ENCODE results near the gene SARDH. TPM values are rescaled to one million over a fixed set of nuclear protein-coding genes. Genes with fewer than 3 reads are reported as not detected.
A peak's percentile ranks its signal among the peaks of the same experiment; 100 is the strongest.
"Not testable (repeated sequence)": the region's sequence is repeated elsewhere in the genome, so short reads cannot be mapped to it uniquely, and the experiment has no call there.

Gene SARDH
- total RNA-seq, 5 donors from 2014 or later (not counting 1 experiment from before 2014, with no cell fraction given), result 8.8 to 34.4 (median 23.8) TPM

DNA sequence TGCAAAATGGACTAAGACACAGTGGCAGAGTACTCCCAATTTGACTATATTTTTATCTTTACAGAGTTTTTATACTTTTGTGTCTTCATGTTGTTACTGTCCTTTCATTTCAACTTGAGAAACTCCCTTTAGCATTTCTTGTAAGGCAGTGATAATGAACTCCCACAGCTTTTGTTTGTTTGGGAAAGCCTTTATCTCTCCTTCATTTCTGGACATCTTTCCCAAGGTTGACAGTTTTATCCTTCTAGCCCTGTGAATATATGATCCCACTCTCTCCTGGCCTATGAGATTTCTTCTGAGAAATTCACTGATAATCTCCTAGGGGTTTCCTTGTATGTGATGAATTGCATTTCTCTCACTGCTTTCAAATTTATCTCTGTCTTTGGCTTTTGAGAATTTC lies 9.2 kb upstream of the SARDH start:
- POLR2A ChIA-PET, result no interaction called here
- no peaks in the 10 kb centered on the region for H3K9me3 Mint-ChIP-seq
- H3K36me3 Mint-ChIP-seq, result no peaks in the 10 kb centered on the region
- H3K4me3 Mint-ChIP-seq, result no peak overlapping the region
- no peak overlapping the region for H3K27ac Mint-ChIP-seq
- Histone ChIP-seq H3K4me3 (ENCODE audit: control insufficient read depth in 1 of 2, extremely low read depth in 1 of 2, low read length in 1 of 2) (no peak overlapping the region), H3K27me3 (replicated peaks in 1 of 2; ENCODE audit: control insufficient read depth in 2 of 2, extremely low read depth in 1 of 2, insufficient read depth in 2 of 2, low read length in 1 of 2) (peaks cover 0 to 19% of the 10 kb centered on the region in 2 experiments), H3K27ac (ENCODE audit: low read length) (no peak overlapping the region), H3K9me3 (no peaks in the 10 kb centered on the region), H3K36me3 (ENCODE audit: control insufficient read depth in 2 of 2, extremely low read depth in 1 of 2, insufficient read depth in 1 of 2, low read length in 1 of 2) (no peaks in the 10 kb centered on the region), H3K4me1 (ENCODE audit: control insufficient read depth in 1 of 2, extremely low read depth in 1 of 2, insufficient read depth in 2 of 2, low read length in 2 of 2) (peaks cover 0 to 3% of the 10 kb centered on the region in 2 experiments)
- DNase-seq (no peak), ATAC-seq (replicated peaks in 1 of 4) (no peak)
- H3K4me1 Mint-ChIP-seq, result peaks cover 0 to 4% (median 0%) of the 10 kb centered on the region in 3 donors
- CTCF ChIA-PET, result no interaction called here
- peaks cover 29 to 56% of the 10 kb centered on the region in 2 donors for H3K27me3 Mint-ChIP-seq

DNA sequence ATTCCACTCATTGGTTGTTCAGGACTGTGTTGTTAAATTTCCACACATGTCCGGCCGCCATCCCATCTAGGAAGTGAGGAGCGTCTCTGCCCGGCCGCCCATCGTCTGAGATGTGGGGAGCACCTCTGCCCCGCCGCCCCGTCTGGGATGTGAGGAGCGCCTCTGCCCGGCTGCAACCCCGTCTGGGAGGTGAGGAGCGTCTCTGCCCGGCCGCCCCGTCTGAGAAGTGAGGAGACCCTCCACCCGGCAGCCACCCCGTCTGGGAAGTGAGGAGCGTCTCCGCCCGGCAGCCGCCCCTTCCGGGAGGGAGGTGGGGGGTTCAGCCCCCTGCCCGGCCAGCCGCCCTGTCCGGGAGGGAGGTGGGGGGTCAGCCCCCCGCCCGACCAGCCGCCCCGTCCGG lies 6.4 kb upstream of the SARDH start:
- H3K4me1 ChIP-seq (ENCODE audit: control insufficient read depth in 1 of 2, extremely low read depth in 1 of 2, insufficient read depth in 2 of 2, low read length in 2 of 2); H3K27me3 ChIP-seq (replicated peaks in 1 of 2; ENCODE audit: control insufficient read depth in 2 of 2, extremely low read depth in 1 of 2, insufficient read depth in 2 of 2, low read length in 1 of 2); H3K9me3 Mint-ChIP-seq; DNase-seq; H3K9me3 ChIP-seq; H3K27ac Mint-ChIP-seq; H3K27ac ChIP-seq (ENCODE audit: low read length); H3K36me3 ChIP-seq (ENCODE audit: control insufficient read depth in 2 of 2, extremely low read depth in 1 of 2, insufficient read depth in 1 of 2, low read length in 1 of 2); H3K4me3 ChIP-seq (ENCODE audit: control insufficient read depth in 1 of 2, extremely low read depth in 1 of 2, low read length in 1 of 2); POLR2A ChIA-PET; ATAC-seq (replicated peaks in 1 of 4); H3K36me3 Mint-ChIP-seq; H3K4me3 Mint-ChIP-seq; CTCF ChIA-PET; H3K4me1 Mint-ChIP-seq: not testable (repeated sequence)
- H3K27me3 Mint-ChIP-seq, result peaks cover 17 to 34% of the 10 kb centered on the region in 2 donors
- WGBS (ENCODE audit: insufficient coverage), result no CpG with 5 or more reads among the region's 31 CpGs

DNA sequence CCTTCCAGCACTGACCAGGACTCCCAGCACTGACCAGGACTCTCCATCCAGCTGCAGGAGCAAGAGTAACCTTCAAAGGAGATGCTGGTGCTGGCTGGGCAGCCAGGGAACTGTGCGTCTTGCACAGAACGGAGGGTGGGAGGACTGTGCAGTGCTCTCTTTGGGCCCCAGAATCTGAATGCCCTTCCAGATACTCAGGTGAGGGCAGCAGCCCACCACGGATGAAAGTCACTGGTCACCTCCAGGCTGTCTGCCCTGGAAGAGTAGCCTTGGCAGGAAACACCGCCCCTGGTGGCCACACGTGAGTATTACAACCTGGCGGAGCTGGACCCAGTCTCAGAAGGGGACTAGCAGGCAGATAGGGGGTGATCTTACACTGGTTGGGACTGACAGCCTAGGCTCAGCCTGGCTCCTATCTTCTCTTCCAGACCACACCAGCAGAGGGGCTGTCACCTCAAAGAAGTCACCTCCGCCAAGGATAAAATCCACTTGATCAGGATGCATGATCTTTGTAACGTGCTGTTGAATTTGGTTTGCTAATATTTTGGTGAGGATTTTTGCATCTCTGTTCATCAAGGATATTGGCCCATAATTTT lies 4.8 kb upstream of the SARDH start:
- no peak overlapping the region for H3K27ac Mint-ChIP-seq
- Histone ChIP-seq H3K4me1 (ENCODE audit: control insufficient read depth in 1 of 2, extremely low read depth in 1 of 2, insufficient read depth in 2 of 2, low read length in 2 of 2) (peaks cover 0 to 18% of the 10 kb centered on the region in 2 experiments), H3K36me3 (ENCODE audit: control insufficient read depth in 2 of 2, extremely low read depth in 1 of 2, insufficient read depth in 1 of 2, low read length in 1 of 2) (no peaks in the 10 kb centered on the region), H3K27me3 (replicated peaks in 1 of 2; ENCODE audit: control insufficient read depth in 2 of 2, extremely low read depth in 1 of 2, insufficient read depth in 2 of 2, low read length in 1 of 2) (peaks cover 0 to 12% of the 10 kb centered on the region in 2 experiments), H3K27ac (ENCODE audit: low read length) (no peak overlapping the region), H3K4me3 (ENCODE audit: control insufficient read depth in 1 of 2, extremely low read depth in 1 of 2, low read length in 1 of 2) (no peak overlapping the region), H3K9me3 (no peaks in the 10 kb centered on the region)
- 73% methylated on average over 3 of the region's 8 CpGs for WGBS (ENCODE audit: insufficient coverage)
- H3K36me3 Mint-ChIP-seq, result no peaks in the 10 kb centered on the region
- ATAC-seq (replicated peaks in 1 of 4) (peak; percentile 70 to 75 (median 74)), DNase-seq (peak; percentile 19 to 81 (median 61))
- H3K27me3 Mint-ChIP-seq, result peaks cover 13 to 23% of the 10 kb centered on the region in 2 donors
- H3K9me3 Mint-ChIP-seq, result no peaks in the 10 kb centered on the region
- H3K4me3 Mint-ChIP-seq, result no peak overlapping the region
- peaks cover 0 to 9% (median 8%) of the 10 kb centered on the region in 3 donors for H3K4me1 Mint-ChIP-seq
- ChIA-PET POLR2A (no interaction called here), CTCF (interaction anchor here in 1 of 2 donors (0.9 kb wide), 1 partner anchor 11 kb away, joined by 3 read pairs; no protein-coding TSS in a partner anchor)

GRCh38 chr9:133742251-133742650 lies 4.1 kb upstream of the SARDH start:
- ChIA-PET CTCF (interaction anchor here in 1 of 2 donors (0.9 kb wide), 1 partner anchor 12 kb away, joined by 3 read pairs; no protein-coding TSS in a partner anchor), POLR2A (no interaction called here)
- ATAC-seq (replicated peaks in 1 of 4) (no peak), DNase-seq (no peak)
- peaks cover 0 to 23% of the 10 kb centered on the region in 2 experiments for H3K4me1 ChIP-seq (ENCODE audit: control insufficient read depth in 1 of 2, extremely low read depth in 1 of 2, insufficient read depth in 2 of 2, low read length in 2 of 2)
- WGBS (ENCODE audit: insufficient coverage), result 84% methylated on average over 7 of the region's 7 CpGs
- H3K27ac ChIP-seq (ENCODE audit: low read length), result no peak overlapping the region
- H3K27ac Mint-ChIP-seq, result no peak overlapping the region
- H3K4me1 Mint-ChIP-seq, result peaks cover 0 to 9% (median 8%) of the 10 kb centered on the region in 3 donors
- H3K4me3 Mint-ChIP-seq, result no peak overlapping the region
- no peaks in the 10 kb centered on the region for H3K9me3 Mint-ChIP-seq
- H3K4me3 ChIP-seq (ENCODE audit: control insufficient read depth in 1 of 2, extremely low read depth in 1 of 2, low read length in 1 of 2), result no peak overlapping the region
- H3K36me3 ChIP-seq (ENCODE audit: control insufficient read depth in 2 of 2, extremely low read depth in 1 of 2, insufficient read depth in 1 of 2, low read length in 1 of 2), result no peaks in the 10 kb centered on the region
- H3K27me3 ChIP-seq (replicated peaks in 1 of 2; ENCODE audit: control insufficient read depth in 2 of 2, extremely low read depth in 1 of 2, insufficient read depth in 2 of 2, low read length in 1 of 2), result peaks cover 0 to 12% of the 10 kb centered on the region in 2 experiments
- H3K27me3 Mint-ChIP-seq, result peaks cover 13 to 17% of the 10 kb centered on the region in 2 donors
- H3K36me3 Mint-ChIP-seq, result no peaks in the 10 kb centered on the region
- no peaks in the 10 kb centered on the region for H3K9me3 ChIP-seq

DNA sequence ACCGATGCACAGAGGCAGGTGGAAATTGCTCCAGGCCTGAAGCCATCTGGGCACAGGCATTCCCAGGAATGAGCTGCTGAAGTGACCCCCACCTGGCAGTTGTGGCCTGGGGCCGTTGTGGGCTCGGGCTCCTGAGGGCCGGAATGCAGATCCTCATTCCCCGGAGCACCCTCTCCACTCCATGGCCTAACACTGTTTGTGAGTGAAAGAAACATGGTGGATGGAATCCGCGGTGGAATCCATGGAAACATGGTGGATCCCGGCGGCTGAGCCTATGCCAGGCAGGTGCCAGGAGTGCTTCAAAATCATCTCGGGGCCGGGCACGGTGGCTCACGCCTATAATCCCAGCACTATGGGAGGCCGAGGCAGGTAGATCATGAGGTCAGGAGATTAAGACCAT lies 3.6 kb upstream of the SARDH start:
- Mint-ChIP-seq H3K36me3 (no peaks in the 10 kb centered on the region), H3K27me3 (peaks cover 9 to 14% of the 10 kb centered on the region in 2 donors), H3K4me3 (no peak overlapping the region), H3K4me1 (peaks cover 0 to 9% (median 8%) of the 10 kb centered on the region in 3 donors), H3K27ac (no peak overlapping the region), H3K9me3 (no peaks in the 10 kb centered on the region)
- Histone ChIP-seq H3K4me3 (ENCODE audit: control insufficient read depth in 1 of 2, extremely low read depth in 1 of 2, low read length in 1 of 2) (no peak overlapping the region), H3K27me3 (replicated peaks in 1 of 2; ENCODE audit: control insufficient read depth in 2 of 2, extremely low read depth in 1 of 2, insufficient read depth in 2 of 2, low read length in 1 of 2) (peaks cover 0 to 12% of the 10 kb centered on the region in 2 experiments), H3K4me1 (ENCODE audit: control insufficient read depth in 1 of 2, extremely low read depth in 1 of 2, insufficient read depth in 2 of 2, low read length in 2 of 2) (peaks cover 0 to 23% of the 10 kb centered on the region in 2 experiments), H3K9me3 (no peaks in the 10 kb centered on the region), H3K36me3 (ENCODE audit: control insufficient read depth in 2 of 2, extremely low read depth in 1 of 2, insufficient read depth in 1 of 2, low read length in 1 of 2) (no peaks in the 10 kb centered on the region), H3K27ac (ENCODE audit: low read length) (no peak overlapping the region)
- DNase-seq (no peak), ATAC-seq (replicated peaks in 1 of 4) (no peak)
- ChIA-PET POLR2A (no interaction called here), CTCF (no interaction called here)
- 92% methylated on average over 8 of the region's 14 CpGs for WGBS (ENCODE audit: insufficient coverage)

GRCh38 chr9:133740911-133741310 lies 2.8 kb upstream of the SARDH start:
- DNase-seq (no peak), ATAC-seq (replicated peaks in 1 of 4) (no peak)
- H3K27ac Mint-ChIP-seq, result no peak overlapping the region
- Histone ChIP-seq H3K27me3 (replicated peaks in 1 of 2; ENCODE audit: control insufficient read depth in 2 of 2, extremely low read depth in 1 of 2, insufficient read depth in 2 of 2, low read length in 1 of 2) (peaks cover 0 to 12% of the 10 kb centered on the region in 2 experiments), H3K36me3 (ENCODE audit: control insufficient read depth in 2 of 2, extremely low read depth in 1 of 2, insufficient read depth in 1 of 2, low read length in 1 of 2) (no peaks in the 10 kb centered on the region), H3K9me3 (no peaks in the 10 kb centered on the region), H3K27ac (ENCODE audit: low read length) (no peak overlapping the region), H3K4me3 (ENCODE audit: control insufficient read depth in 1 of 2, extremely low read depth in 1 of 2, low read length in 1 of 2) (no peak overlapping the region), H3K4me1 (ENCODE audit: control insufficient read depth in 1 of 2, extremely low read depth in 1 of 2, insufficient read depth in 2 of 2, low read length in 2 of 2) (peaks cover 0 to 23% of the 10 kb centered on the region in 2 experiments)
- ChIA-PET POLR2A (no interaction called here), CTCF (no interaction called here)
- H3K4me3 Mint-ChIP-seq, result no peak overlapping the region
- no peaks in the 10 kb centered on the region for H3K36me3 Mint-ChIP-seq
- H3K9me3 Mint-ChIP-seq, result no peaks in the 10 kb centered on the region
- WGBS (ENCODE audit: insufficient coverage), result 89% methylated on average over 4 of the region's 8 CpGs
- H3K27me3 Mint-ChIP-seq, result peaks cover 4 to 7% of the 10 kb centered on the region in 2 donors
- H3K4me1 Mint-ChIP-seq, result peaks cover 0 to 11% (median 9%) of the 10 kb centered on the region in 3 donors
